Midbrain (tissue), 1 donor: ENCODE data around the gene ZRANB3.
A peak's percentile ranks its signal among the peaks of the same experiment; 100 is the strongest.

Experiments
- DNase-seq: peaks from one replicate; lab custom pipeline; 2025; lab: John Stamatoyannopoulos, UW

Gene ZRANB3

DNA sequence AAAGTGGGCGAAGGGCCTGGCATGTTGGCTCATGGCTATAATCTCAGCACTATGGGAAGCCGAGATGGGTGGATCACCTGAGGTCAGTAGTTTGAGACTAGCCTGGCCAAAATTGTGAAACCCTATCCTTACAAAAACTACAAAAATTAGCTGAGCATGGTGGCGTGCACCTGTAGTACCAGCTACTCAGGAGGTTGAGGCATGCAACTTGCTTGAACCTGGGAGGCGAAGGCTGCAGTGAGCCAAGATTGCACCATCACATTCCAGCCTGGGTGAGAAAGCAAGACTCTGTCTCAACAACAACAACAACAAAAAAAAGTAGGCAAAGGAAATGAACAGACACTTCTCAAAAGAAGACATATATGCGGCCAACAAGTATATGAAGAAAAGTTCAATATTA lies 282.4 kb downstream of the ZRANB3 start:
- no peak for DNase-seq

DNA sequence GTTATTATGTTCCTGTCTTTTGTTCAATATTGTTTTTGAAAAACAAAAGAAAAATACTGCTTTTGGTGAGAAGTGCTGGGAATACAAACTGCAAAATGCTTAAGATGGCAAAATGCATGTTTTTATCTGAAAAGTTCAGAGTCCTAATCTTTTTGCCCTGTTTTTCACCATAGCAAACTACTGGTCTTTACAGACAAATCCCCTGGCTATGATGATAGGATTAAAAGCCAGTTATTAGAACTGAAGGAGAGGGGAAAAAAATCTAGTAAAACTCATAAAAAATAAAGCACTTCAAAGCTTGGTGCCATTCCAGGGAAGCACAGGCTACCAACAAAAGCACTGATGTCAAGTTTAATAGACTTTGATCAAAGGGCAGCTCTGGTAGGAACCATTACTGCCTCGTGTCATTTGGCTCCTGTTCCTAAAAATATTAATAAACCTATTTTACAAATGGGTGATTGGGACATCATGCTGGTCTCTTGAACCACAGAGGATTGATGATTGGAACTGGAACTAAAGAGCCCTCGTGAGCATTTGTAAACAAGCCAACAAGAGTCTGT lies 284.2 kb downstream of the ZRANB3 start:
- DNase-seq = no peak

- DNase-seq = no peak
Observed at GRCh38 chr2:135245071-135245470, 285.9 kb downstream of the ZRANB3 start.

DNA sequence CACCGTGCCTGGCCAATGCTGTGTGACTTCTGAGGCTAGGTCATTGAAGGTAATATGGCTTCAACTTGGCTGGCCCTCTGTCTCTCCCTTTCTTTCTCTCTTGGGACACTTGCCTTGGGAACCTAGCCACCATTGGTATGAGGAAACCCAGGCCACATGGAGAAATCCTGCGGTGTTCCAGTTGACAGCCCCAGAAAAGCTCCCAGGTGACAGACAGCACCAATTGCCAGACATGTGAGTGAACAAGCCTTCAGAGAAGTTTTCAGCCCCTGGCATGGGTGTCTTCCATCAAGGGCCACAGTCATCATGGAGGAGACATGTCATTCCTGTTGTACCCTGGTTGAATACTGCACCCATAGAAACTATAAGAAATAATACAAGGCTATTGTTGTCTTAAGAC lies 292.4 kb downstream of the ZRANB3 start:
- DNase-seq = no peak

DNA sequence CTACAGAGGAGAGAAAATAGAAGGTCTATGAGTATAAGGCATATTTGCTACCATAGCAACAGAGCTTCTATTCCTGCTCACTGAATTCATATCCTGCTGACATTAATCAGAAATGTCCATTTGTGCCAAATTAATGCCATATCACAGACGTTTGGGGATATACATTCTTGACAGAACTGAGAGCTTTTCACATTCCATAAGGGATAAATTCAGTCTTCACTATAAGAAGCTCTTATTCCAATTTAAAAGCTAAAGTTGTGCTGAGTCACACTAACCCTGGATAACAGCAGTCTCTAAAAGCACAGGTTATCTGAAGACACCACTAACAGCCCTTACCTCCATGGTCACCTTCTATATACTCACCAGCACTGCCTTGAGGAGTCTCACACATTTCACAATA lies 300.9 kb downstream of the ZRANB3 start:
- DNase-seq = peak; percentile 2

- DNase-seq = no peak
Observed at GRCh38 chr2:135227386-135227785, 303.6 kb downstream of the ZRANB3 start.

DNA sequence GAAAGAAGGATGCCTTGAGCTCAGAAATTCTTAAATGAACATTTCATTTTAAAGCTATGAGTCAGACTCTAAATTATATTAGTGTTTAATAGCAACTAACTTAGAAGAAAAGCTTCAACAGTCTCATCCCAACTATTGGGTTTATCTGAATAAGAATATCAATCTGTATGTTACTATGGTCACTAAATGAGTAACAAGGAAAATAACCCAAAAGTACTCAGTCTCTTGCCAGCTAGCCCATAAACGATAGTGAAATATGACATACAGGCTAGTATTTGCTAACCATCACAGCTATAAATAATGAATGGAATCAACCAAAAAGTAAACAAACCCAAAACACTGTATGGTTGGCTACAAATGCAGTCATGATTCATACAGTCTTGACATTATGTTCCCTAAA lies 304.1 kb downstream of the ZRANB3 start:
- no peak for DNase-seq

- no peak for DNase-seq
Observed at GRCh38 chr2:135225781-135226180, 305.2 kb downstream of the ZRANB3 start.

GRCh38 chr2:135219226-135219625 lies 311.8 kb downstream of the ZRANB3 start:
- no peak for DNase-seq

DNA sequence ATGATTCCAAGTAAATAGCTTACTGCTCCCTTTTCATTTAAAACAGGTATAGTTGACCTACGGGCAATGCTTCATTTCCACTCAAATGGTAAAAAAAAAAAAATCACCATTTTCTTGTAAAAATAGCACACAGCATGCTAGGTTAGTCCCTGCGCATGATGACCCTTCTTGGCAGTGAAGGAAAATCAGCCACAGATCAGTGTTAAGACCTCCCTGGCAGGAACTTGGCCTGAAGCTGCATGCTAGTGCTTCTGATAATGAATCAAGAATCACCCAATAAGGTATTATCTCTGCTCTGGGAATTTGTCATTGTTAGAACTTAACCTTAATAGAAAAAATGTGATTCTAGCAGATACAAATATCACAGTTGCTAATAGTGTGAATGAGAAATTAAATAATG lies 312.6 kb downstream of the ZRANB3 start:
- no peak for DNase-seq

DNA sequence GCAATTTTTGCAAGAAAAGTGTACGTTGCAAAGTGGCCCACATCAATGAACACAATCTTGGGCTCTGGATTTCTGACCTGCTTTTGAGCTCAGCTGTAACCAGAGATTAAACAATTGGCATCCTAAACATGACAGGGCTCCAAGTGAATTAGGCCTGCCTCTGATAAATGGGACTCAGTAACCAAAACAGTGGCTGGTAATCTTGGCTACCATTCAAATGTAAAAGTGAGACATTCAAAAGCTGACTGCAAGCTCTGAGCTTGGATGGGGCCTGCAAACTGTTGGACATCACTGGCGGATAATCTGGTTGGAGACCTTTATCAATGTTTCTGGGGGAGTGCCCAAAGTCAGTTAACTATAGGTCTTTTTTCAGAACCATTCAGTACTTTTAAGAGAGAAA lies 318.3 kb downstream of the ZRANB3 start:
- no peak for DNase-seq

DNA sequence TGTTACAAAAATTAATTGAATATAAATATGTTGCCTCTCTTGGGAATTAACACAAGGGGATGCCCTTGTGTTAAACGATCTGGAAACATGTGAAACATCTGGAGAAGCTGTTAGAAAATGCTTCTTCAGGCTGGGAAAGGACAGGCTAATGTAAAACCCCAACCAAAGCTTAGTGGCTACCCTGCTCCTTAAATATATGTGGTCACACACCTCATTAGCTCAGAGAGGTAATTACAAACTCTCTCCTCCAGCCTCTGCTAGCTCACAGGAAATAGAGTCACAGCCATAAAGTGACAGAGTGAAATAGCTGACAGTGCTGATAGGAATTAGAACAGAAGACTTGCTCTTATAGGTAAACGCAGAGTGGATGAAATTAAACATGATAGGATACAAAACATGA lies 323.0 kb downstream of the ZRANB3 start:
- no peak for DNase-seq

DNA sequence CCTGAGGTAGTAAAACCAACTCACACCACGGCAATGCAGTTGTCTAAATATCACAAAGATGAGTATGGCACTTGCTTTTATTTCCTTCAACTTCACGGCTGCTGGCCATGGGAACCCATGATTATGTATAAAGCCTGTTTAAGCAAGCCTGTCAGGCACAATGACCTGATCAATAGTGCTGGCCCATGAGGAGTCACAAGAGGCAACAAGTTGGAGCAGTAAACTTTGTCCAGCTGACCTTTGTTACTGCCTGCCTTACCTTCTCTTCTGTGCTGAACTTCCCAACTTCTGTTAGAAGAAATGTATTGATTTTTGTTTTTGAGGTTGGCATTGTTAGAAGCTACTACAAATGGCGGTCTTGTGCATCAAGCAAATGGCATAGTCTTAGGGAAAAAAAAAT lies 327.1 kb downstream of the ZRANB3 start:
- no peak for DNase-seq

GRCh38 chr2:135202751-135203150 lies 328.3 kb downstream of the ZRANB3 start:
- DNase-seq = no peak

DNA sequence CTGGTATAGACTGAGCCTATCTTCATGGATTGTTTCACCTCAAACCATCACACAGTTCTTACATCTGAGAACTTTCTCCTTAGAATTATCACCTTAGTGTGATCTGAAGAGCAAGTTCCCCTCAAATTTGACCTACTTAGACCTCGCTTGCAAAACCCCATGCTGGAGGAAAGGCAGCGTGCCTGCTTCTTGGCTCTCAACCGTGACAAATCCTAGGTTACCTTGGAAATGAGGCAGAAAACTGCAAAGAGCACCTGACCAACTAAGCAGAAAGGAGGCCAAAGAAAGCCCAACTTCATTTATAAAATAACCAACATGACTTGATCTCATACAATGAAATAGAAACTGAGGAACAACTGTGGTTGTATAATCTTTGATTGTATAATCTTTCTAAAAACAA lies 332.5 kb downstream of the ZRANB3 start:
- peak; percentile 32 for DNase-seq

DNA sequence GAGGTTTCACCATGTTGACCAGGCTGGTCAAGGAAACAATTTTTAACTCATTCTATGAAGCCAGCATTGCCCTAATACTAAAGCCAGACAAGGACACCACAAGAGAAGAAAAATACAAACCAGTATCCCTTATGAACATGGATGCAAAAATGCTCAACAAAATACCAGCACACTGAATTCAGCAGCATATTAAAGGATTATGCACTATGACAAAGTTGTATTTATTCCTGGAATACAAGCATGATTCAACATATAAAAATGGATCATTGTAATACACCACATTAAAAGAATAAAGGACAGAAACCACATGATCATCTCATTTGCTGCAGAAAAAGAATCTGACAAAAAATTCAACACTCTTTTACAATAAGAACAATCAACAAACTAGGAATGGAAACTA lies 340.2 kb downstream of the ZRANB3 start:
- DNase-seq = no peak

DNA sequence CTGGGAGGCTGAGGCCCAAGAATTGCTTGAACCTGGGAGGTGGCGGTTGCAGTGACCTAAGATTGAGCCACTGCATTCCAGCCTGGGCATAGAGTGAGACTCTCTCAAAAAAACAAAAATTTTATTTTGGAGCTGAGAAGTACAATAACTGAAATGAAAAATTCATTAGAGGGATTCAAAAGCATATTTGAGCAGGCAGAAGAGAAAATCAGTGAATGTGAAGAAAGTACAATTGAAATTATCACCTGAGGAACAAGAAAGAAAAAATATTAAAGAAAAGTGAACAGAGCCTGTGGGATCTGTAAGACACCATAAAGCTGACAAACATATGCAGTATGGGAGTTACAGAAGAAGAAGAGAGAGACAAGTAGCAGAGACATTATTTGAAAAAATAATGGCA lies 341.9 kb downstream of the ZRANB3 start:
- DNase-seq = no peak

GRCh38 chr2:135187270-135187669 lies 343.7 kb downstream of the ZRANB3 start:
- DNase-seq = no peak

DNA sequence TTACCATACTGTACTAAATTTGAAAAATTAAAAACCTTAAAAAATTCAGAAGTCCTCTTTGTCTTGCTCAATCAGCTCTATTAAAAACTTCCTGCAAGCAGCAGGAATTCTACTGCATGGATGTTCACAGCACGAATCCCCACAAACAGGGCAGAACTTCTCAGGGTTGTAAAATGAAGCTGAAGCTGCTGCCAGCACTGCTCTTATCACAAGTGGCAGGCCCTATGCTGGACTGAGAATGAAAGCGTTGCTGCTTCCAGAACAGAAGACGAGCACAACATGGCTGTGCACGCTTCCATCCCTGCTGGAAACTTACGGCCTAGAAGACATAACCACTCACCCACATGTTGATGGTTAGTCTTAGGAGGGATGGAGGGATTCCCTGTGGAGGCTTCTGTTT lies 345.0 kb downstream of the ZRANB3 start:
- DNase-seq = no peak

- no peak for DNase-seq
Observed at GRCh38 chr2:135183822-135184221, 347.2 kb downstream of the ZRANB3 start.

DNA sequence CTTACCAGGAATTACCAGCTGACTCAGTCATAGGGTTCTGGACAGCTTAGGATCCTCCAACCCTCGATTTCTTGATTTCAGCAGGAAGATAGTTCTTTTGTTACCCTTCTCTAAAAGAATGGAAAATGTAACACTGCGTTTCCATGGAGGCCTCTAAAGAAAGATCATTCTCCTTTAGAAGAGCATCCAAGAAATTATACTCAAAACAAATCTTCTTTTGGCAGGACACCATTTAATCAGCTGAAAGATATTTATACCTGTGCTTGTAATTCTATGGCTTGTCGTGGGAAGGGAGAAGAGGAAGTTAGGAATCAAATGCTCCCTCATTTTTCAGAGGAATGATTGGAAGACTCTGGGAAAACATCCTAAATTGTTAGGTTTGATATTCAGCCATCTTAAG lies 348.4 kb downstream of the ZRANB3 start:
- DNase-seq = no peak

DNA sequence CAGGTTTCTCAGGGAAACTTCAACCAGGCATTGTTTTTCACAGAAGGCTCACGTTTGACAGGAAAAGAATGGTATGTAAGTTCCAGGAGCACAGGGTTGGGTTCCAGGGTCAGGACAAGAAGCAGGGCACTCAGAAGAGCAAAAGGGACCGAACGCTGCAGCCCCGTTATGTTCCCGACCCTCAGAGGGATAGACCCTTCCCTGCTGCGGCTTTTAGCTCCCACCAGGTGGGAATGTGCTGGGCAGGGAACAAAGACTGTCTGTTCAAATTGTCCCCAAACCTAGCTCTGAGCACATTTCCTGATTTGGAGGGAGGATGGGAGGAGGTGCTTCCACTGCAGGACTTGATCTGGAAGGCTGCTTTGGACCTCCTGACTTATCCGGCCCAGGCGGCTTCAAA lies 348.8 kb downstream of the ZRANB3 start:
- no peak for DNase-seq

GRCh38 chr2:135179689-135180088 lies 351.3 kb downstream of the ZRANB3 start:
- DNase-seq = no peak

DNA sequence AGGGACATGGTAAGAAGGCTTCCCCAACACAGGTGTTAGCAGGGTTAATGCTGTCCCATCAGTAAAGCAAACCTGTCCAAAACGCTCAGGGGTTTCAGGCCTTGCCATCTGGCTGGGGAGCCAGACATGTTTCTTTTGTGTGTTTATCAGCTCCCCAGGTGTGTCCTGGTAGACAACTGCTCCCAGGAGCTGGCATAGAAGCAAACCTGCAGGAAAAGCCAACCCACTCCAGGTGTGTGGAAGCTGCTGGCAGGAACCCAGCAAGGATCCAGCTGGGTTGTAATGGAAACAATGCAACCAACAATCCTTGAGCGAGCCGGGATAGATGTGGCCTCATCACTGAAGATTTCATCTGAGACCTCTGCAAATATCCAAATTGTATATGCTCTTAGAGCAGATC lies 355.8 kb downstream of the ZRANB3 start:
- no peak for DNase-seq

DNA sequence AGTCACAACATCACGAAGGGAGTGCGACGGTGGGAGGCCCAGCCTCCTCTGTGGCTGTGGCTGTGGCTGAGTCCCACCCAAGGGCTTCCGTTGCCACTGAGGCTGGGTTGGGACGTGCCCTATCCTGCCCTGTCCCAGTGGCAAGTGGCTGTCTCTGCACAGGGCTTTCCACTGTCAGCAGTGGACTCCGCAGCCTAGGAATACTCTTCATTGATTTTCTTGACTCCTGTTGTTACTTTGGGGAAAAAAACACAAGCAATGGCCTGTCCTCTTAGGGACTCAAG lies 356.3 kb downstream of the ZRANB3 start:
- no peak for DNase-seq
